HEK293 (cell line): ENCODE results near the gene BCAR1.

Experiments used
- BCL11A ChIP-seq: fragments of 450-650 bp; formaldehyde crosslinking; IDR thresholded peaks from 2 replicates; pipeline ENCODE4 v1.5.1; 2016; ENCODE audit warnings: low read depth, missing biosample characterization, missing genetic modification characterization
- GLIS1 ChIP-seq: fragments of 450-650 bp; formaldehyde crosslinking; IDR thresholded peaks from 2 replicates; pipeline ENCODE4 v1.5.1; 2016; ENCODE audit warnings: missing biosample characterization, missing genetic modification characterization
- GLIS2 ChIP-seq: fragments of 450-650 bp; formaldehyde crosslinking; IDR thresholded peaks from 2 replicates; pipeline ENCODE4 v1.5.1; 2016; ENCODE audit warnings: missing biosample characterization, missing genetic modification characterization
- REPIN1 ChIP-seq: fragments of 450-650 bp; formaldehyde crosslinking; IDR thresholded peaks from 2 replicates; pipeline ENCODE4 v1.5.1; 2017; ENCODE audit warnings: missing biosample characterization, missing genetic modification characterization, low read depth
- ZBTB1 ChIP-seq: fragments of 450-650 bp; formaldehyde crosslinking; IDR thresholded peaks from 2 replicates; pipeline ENCODE4 v1.5.1; 2016; ENCODE audit warnings: missing biosample characterization, missing genetic modification characterization
- ZBTB17 ChIP-seq: fragments of 450-650 bp; formaldehyde crosslinking; IDR thresholded peaks from 2 replicates; pipeline ENCODE4 v1.5.1; 2016; ENCODE audit warnings: missing biosample characterization, missing genetic modification characterization
- ZBTB20 ChIP-seq: fragments of 450-650 bp; formaldehyde crosslinking; IDR thresholded peaks from 2 replicates; pipeline ENCODE4 v1.5.1; 2016; ENCODE audit warnings: missing biosample characterization, missing genetic modification characterization
- ZFP3 ChIP-seq: fragments of 450-650 bp; formaldehyde crosslinking; IDR thresholded peaks from 2 replicates; pipeline ENCODE4 v1.5.1; 2016; ENCODE audit warnings: low read depth, missing biosample characterization, missing genetic modification characterization
- ZFP41 ChIP-seq: fragments of 450-650 bp; formaldehyde crosslinking; IDR thresholded peaks from 2 replicates; pipeline ENCODE4 v1.5.1; 2016; ENCODE audit warnings: missing biosample characterization, missing genetic modification characterization, borderline replicate concordance
- ZNF121 ChIP-seq: fragments of 450-650 bp; formaldehyde crosslinking; IDR thresholded peaks from 2 replicates; pipeline ENCODE4 v1.5.1; 2016; ENCODE audit warnings: missing biosample characterization, missing genetic modification characterization
- ZNF211 ChIP-seq: fragments of 450-650 bp; formaldehyde crosslinking; IDR thresholded peaks from 2 replicates; pipeline ENCODE4 v1.5.1; 2016; ENCODE audit warnings: low read depth, missing biosample characterization, missing genetic modification characterization
- ZNF311 ChIP-seq: fragments of 450-650 bp; formaldehyde crosslinking; IDR thresholded peaks from 2 replicates; pipeline ENCODE4 v1.5.1; 2017; ENCODE audit warnings: missing biosample characterization, missing genetic modification characterization, borderline replicate concordance
- ZNF324 ChIP-seq: fragments of 450-650 bp; formaldehyde crosslinking; IDR thresholded peaks from 2 replicates; pipeline ENCODE4 v1.5.1; 2016; ENCODE audit warnings: missing biosample characterization, missing genetic modification characterization
- ZNF335 ChIP-seq: fragments of 450-650 bp; formaldehyde crosslinking; conservative IDR thresholded peaks from 2 replicates; pipeline ENCODE4 v1.5.1; 2016; ENCODE audit warnings: missing biosample characterization, missing genetic modification characterization
- ZNF37A ChIP-seq: fragments of 450-650 bp; IDR thresholded peaks from 2 replicates; pipeline ENCODE4 v1.5.1; 2018; ENCODE audit warnings: missing biosample characterization, missing genetic modification characterization
- ZNF473 ChIP-seq: fragments of 450-650 bp; formaldehyde crosslinking; IDR thresholded peaks from 2 replicates; pipeline ENCODE4 v1.5.1; 2017; ENCODE audit warnings: missing biosample characterization, missing genetic modification characterization
- ZNF558 ChIP-seq: fragments of 450-650 bp; formaldehyde crosslinking; IDR thresholded peaks from 2 replicates; pipeline ENCODE4 v1.5.1; 2016; ENCODE audit warnings: missing biosample characterization, missing genetic modification characterization
- ZNF677 ChIP-seq: fragments of 450-650 bp; IDR thresholded peaks from 2 replicates; pipeline ENCODE4 v1.5.0; 2018; ENCODE audit warnings: missing biosample characterization, mild to moderate bottlenecking, missing genetic modification characterization, moderate library complexity
- ZNF837 ChIP-seq: fragments of 450-650 bp; formaldehyde crosslinking; IDR thresholded peaks from 2 replicates; pipeline ENCODE4 v1.5.1; 2016; ENCODE audit warnings: missing biosample characterization, missing genetic modification characterization
- ZSCAN30 ChIP-seq: fragments of 450-650 bp; IDR thresholded peaks from 2 replicates; pipeline ENCODE4 v1.5.1; 2018; ENCODE audit warnings: missing biosample characterization, mild to moderate bottlenecking, missing genetic modification characterization, moderate library complexity
- TF ChIP-seq, protein P1 (sequence below): fragments of 450-650 bp; formaldehyde crosslinking; IDR thresholded peaks from 2 replicates; pipeline ENCODE4 v1.5.1; 2016; ENCODE audit warnings: missing biosample characterization, missing genetic modification characterization
- TF ChIP-seq, protein P2 (sequence below): fragments of 450-650 bp; formaldehyde crosslinking; IDR thresholded peaks from 2 replicates; pipeline ENCODE4 v1.5.1; 2016; ENCODE audit warnings: missing biosample characterization, missing genetic modification characterization
- TF ChIP-seq, protein P3 (sequence below): fragments of 450-650 bp; formaldehyde crosslinking; IDR thresholded peaks from 2 replicates; pipeline ENCODE4 v1.5.1; 2017; ENCODE audit warnings: missing biosample characterization, missing genetic modification characterization
- TF ChIP-seq, protein P4 (sequence below): fragments of 450-650 bp; formaldehyde crosslinking; IDR thresholded peaks from 2 replicates; pipeline ENCODE4 v1.5.1; 2016; ENCODE audit warnings: missing biosample characterization, missing genetic modification characterization
- TF ChIP-seq, protein P5 (sequence below): fragments of 450-650 bp; formaldehyde crosslinking; IDR thresholded peaks from 2 replicates; pipeline ENCODE4 v1.5.1; 2016; ENCODE audit warnings: missing biosample characterization, missing genetic modification characterization
- TF ChIP-seq, protein P6 (sequence below): fragments of 450-650 bp; IDR thresholded peaks from 2 replicates; pipeline ENCODE4 v1.5.1; 2018; ENCODE audit warnings: missing biosample characterization, mild to moderate bottlenecking, missing genetic modification characterization
- TF ChIP-seq, protein P7 (sequence below): fragments of 450-650 bp; formaldehyde crosslinking; IDR thresholded peaks from 2 replicates; pipeline ENCODE4 v1.5.1; 2017; ENCODE audit warnings: missing biosample characterization, missing genetic modification characterization

BCAR1 gene

DNA sequence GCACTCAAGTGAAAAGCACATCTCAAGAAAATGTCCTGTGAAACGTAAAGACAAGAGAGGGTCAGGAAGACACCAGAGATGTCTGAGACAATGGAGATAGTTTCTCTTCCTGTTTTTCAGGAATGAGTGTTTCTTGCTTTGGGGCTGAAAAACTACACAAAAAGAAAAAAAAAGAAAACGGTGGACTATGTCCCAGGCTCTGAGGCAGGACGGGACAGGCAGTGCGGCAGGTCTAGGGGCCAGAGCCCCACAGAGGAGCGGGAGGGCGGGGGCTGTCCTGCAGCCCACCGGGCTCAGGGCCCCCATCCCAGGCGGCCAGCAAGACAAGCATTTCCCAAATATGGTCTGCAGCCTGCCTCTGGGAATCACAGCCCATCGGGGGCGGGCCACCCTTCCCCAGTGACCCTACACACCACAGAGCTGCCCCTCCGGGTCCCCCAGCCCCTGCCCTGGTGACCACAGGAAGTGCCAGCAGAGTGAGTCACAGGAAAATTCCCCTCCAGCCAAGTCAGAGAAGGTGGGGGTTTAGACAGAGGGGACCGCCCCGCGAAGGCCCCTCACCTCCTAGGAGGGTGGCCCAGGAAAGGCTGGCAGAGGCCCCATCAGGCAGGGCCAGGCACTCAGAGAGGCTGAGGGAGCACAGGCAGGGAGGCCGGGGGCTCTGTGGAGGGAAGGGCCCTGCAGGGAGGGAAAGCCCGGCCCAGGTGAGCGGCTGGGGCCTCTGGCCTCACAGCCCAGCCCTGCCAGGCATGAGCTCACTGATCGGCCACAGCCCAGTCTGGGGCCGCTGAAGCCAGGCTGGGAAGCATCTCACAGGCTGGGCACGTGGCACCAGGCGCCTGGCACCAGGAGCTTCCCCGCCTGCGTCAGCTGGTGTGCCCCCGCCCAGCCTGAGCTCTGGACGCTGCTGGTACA is 6.3 kb downstream of the BCAR1 start (continued):
- TF ChIP-seq, protein P1, sequence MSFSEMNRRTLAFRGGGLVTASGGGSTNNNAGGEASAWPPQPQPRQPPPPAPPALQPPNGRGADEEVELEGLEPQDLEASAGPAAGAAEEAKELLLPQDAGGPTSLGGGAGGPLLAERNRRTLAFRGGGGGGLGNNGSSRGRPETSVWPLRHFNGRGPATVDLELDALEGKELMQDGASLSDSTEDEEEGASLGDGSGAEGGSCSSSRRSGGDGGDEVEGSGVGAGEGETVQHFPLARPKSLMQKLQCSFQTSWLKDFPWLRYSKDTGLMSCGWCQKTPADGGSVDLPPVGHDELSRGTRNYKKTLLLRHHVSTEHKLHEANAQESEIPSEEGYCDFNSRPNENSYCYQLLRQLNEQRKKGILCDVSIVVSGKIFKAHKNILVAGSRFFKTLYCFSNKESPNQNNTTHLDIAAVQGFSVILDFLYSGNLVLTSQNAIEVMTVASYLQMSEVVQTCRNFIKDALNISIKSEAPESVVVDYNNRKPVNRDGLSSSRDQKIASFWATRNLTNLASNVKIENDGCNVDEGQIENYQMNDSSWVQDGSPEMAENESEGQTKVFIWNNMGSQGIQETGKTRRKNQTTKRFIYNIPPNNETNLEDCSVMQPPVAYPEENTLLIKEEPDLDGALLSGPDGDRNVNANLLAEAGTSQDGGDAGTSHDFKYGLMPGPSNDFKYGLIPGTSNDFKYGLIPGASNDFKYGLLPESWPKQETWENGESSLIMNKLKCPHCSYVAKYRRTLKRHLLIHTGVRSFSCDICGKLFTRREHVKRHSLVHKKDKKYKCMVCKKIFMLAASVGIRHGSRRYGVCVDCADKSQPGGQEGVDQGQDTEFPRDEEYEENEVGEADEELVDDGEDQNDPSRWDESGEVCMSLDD: no peak
- TF ChIP-seq, protein P2, sequence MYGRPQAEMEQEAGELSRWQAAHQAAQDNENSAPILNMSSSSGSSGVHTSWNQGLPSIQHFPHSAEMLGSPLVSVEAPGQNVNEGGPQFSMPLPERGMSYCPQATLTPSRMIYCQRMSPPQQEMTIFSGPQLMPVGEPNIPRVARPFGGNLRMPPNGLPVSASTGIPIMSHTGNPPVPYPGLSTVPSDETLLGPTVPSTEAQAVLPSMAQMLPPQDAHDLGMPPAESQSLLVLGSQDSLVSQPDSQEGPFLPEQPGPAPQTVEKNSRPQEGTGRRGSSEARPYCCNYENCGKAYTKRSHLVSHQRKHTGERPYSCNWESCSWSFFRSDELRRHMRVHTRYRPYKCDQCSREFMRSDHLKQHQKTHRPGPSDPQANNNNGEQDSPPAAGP (tag by site-specific recombination): no peak
- no peak for TF ChIP-seq ZSCAN30 (tag by site-specific recombination)
- TF ChIP-seq ZFP41 (tag by site-specific recombination): no peak
- TF ChIP-seq, protein P3, sequence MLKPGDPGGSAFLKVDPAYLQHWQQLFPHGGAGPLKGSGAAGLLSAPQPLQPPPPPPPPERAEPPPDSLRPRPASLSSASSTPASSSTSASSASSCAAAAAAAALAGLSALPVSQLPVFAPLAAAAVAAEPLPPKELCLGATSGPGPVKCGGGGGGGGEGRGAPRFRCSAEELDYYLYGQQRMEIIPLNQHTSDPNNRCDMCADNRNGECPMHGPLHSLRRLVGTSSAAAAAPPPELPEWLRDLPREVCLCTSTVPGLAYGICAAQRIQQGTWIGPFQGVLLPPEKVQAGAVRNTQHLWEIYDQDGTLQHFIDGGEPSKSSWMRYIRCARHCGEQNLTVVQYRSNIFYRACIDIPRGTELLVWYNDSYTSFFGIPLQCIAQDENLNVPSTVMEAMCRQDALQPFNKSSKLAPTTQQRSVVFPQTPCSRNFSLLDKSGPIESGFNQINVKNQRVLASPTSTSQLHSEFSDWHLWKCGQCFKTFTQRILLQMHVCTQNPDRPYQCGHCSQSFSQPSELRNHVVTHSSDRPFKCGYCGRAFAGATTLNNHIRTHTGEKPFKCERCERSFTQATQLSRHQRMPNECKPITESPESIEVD (tag by site-specific recombination): no peak
- TF ChIP-seq, protein P4, sequence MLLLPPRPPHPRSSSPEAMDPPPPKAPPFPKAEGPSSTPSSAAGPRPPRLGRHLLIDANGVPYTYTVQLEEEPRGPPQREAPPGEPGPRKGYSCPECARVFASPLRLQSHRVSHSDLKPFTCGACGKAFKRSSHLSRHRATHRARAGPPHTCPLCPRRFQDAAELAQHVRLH: no peak
- no peak for TF ChIP-seq ZNF121 (tag by site-specific recombination)
- TF ChIP-seq ZNF677 (tag by site-specific recombination): no peak
- TF ChIP-seq, protein P5, sequence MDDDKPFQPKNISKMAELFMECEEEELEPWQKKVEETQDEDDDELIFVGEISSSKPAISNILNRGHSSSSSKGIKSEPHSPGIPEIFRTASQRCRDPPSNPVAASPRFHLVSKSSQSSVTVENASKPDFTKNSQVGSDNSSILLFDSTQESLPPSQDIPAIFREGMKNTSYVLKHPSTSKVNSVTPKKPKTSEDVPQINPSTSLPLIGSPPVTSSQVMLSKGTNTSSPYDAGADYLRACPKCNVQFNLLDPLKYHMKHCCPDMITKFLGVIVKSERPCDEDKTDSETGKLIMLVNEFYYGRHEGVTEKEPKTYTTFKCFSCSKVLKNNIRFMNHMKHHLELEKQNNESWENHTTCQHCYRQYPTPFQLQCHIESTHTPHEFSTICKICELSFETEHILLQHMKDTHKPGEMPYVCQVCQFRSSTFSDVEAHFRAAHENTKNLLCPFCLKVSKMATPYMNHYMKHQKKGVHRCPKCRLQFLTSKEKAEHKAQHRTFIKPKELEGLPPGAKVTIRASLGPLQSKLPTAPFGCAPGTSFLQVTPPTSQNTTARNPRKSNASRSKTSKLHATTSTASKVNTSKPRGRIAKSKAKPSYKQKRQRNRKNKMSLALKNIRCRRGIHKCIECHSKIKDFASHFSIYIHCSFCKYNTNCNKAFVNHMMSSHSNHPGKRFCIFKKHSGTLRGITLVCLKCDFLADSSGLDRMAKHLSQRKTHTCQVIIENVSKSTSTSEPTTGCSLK (tag by site-specific recombination): no peak
- no peak for TF ChIP-seq ZNF311 (tag by site-specific recombination)
- no peak for TF ChIP-seq ZNF211 (tag by site-specific recombination)
- no peak for TF ChIP-seq ZFP3 (tag by site-specific recombination)
- no peak for TF ChIP-seq ZNF837 (tag by site-specific recombination)
- peak; percentile 49 for TF ChIP-seq ZBTB17 (tag by site-specific recombination)
- TF ChIP-seq GLIS2: peak; percentile 74
- TF ChIP-seq ZNF473 (tag by site-specific recombination): no peak
- no peak for TF ChIP-seq ZBTB1 (tag by site-specific recombination)
- TF ChIP-seq ZNF37A (tag by site-specific recombination): no peak
- TF ChIP-seq GLIS1 (tag by site-specific recombination): peak; percentile 53; the same call in 1 of the 2 replicates
- no peak for TF ChIP-seq ZNF558 (tag by site-specific recombination)
- no peak for TF ChIP-seq ZNF324 (tag by site-specific recombination)
- TF ChIP-seq, protein P6, sequence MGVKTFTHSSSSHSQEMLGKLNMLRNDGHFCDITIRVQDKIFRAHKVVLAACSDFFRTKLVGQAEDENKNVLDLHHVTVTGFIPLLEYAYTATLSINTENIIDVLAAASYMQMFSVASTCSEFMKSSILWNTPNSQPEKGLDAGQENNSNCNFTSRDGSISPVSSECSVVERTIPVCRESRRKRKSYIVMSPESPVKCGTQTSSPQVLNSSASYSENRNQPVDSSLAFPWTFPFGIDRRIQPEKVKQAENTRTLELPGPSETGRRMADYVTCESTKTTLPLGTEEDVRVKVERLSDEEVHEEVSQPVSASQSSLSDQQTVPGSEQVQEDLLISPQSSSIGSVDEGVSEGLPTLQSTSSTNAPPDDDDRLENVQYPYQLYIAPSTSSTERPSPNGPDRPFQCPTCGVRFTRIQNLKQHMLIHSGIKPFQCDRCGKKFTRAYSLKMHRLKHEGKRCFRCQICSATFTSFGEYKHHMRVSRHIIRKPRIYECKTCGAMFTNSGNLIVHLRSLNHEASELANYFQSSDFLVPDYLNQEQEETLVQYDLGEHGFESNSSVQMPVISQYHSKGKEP (tag by site-specific recombination): no peak
- peak; percentile 34; the same call in 1 of the 2 replicates for TF ChIP-seq ZBTB20 (tag by site-specific recombination)
- TF ChIP-seq, protein P7, sequence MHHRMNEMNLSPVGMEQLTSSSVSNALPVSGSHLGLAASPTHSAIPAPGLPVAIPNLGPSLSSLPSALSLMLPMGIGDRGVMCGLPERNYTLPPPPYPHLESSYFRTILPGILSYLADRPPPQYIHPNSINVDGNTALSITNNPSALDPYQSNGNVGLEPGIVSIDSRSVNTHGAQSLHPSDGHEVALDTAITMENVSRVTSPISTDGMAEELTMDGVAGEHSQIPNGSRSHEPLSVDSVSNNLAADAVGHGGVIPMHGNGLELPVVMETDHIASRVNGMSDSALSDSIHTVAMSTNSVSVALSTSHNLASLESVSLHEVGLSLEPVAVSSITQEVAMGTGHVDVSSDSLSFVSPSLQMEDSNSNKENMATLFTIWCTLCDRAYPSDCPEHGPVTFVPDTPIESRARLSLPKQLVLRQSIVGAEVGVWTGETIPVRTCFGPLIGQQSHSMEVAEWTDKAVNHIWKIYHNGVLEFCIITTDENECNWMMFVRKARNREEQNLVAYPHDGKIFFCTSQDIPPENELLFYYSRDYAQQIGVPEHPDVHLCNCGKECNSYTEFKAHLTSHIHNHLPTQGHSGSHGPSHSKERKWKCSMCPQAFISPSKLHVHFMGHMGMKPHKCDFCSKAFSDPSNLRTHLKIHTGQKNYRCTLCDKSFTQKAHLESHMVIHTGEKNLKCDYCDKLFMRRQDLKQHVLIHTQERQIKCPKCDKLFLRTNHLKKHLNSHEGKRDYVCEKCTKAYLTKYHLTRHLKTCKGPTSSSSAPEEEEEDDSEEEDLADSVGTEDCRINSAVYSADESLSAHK (tag by site-specific recombination): no peak
- TF ChIP-seq REPIN1 (tag by site-specific recombination): no peak
- TF ChIP-seq ZNF335 (tag by site-specific recombination): peak; percentile 35; the same call in 1 of the 2 replicates
- no peak for TF ChIP-seq BCL11A (tag by site-specific recombination)
